HK-2 (cell line): ENCODE results near the gene PALD1.

Experiments
- DNase-seq: peaks from one replicate; pipeline ENCODE4 v3.0.0-alpha.2; 2018; ENCODE audit not compliant: unreplicated experiment

PALD1 gene

GRCh38 chr10:70457759-70458305 lies 20.7 kb upstream of the PALD1 start:
- DNase-seq = no peak

- DNase-seq = peak; percentile 88
Observed at GRCh38 chr10:70458329-70459060, 20.1 kb upstream of the PALD1 start.

GRCh38 chr10:70459061-70459773 lies 19.4 kb upstream of the PALD1 start:
- no peak for DNase-seq

- DNase-seq = no peak
Observed at GRCh38 chr10:70459774-70460490, 18.6 kb upstream of the PALD1 start.

- peak; percentile 55 for DNase-seq
Observed at GRCh38 chr10:70461397-70462348, 16.9 kb upstream of the PALD1 start.

- no peak for DNase-seq
Observed at GRCh38 chr10:70462349-70462984, 16.1 kb upstream of the PALD1 start.

GRCh38 chr10:70465278-70465677 lies 13.3 kb upstream of the PALD1 start:
- DNase-seq = no peak

- no peak for DNase-seq
Observed at GRCh38 chr10:70465832-70466231, 12.7 kb upstream of the PALD1 start.

GRCh38 chr10:70466951-70467350 lies 11.6 kb upstream of the PALD1 start:
- no peak for DNase-seq

- no peak for DNase-seq
Observed at GRCh38 chr10:70472799-70473454, 5.6 kb upstream of the PALD1 start.

- DNase-seq = no peak
Observed at GRCh38 chr10:70474780-70475179, 3.8 kb upstream of the PALD1 start.

GRCh38 chr10:70475661-70476060 lies 2.9 kb upstream of the PALD1 start:
- peak; percentile 35 for DNase-seq

- no peak for DNase-seq
Observed at GRCh38 chr10:70476249-70477035, 2.1 kb upstream of the PALD1 start.

- peak; percentile 49 for DNase-seq
Observed at GRCh38 chr10:70477661-70478162, 855 bp upstream of the PALD1 start.

- no peak for DNase-seq
Observed at GRCh38 chr10:70479165-70479581, 606 bp downstream of the PALD1 start.

- DNase-seq = no peak
Observed at GRCh38 chr10:70479626-70480238, 1.2 kb downstream of the PALD1 start.

GRCh38 chr10:70480239-70480861 lies 1.8 kb downstream of the PALD1 start:
- no peak for DNase-seq

GRCh38 chr10:70481105-70481504 lies 2.5 kb downstream of the PALD1 start:
- no peak for DNase-seq
